Measurements from ENCODE around the gene FTCD.

The FTCD gene

GRCh38 chr21:46126309-46127238 lies 28.8 kb downstream of the FTCD start:
- Histone ChIP-seq H3K79me1 (ENCODE audit: low read length) (no peaks in the 10 kb centered on the region), H3K9me3 (ENCODE audit: insufficient read depth, low read depth, low read length) (peaks cover 6% of the 10 kb centered on the region), H2BK12ac (ENCODE audit: low read length) (no peak overlapping the region), H3K27me3 (ENCODE audit: insufficient read depth, low read length) (no peaks in the 10 kb centered on the region), H4K12ac (ENCODE audit: low read depth, low read length) (no peak overlapping the region), H3K79me2 (ENCODE audit: control insufficient read depth, insufficient read depth, low read length, poor library complexity) (no peaks in the 10 kb centered on the region), H4K91ac (ENCODE audit: low read depth, low read length) (no peak overlapping the region), H3K27ac (ENCODE audit: low read depth, low read length) (no peak overlapping the region), H3K9ac (ENCODE audit: low read length) (no peak overlapping the region), H3K4me3 (ENCODE audit: low read depth, low read length) (no peak overlapping the region), H3K23ac (ENCODE audit: low read length) (no peak overlapping the region), H4K8ac (ENCODE audit: low read depth, low read length) (no peak overlapping the region), H3K18ac (ENCODE audit: low read length) (no peak overlapping the region), H3K36me3 (ENCODE audit: control insufficient read depth in 1 of 2, insufficient read depth in 2 of 2, low read length in 2 of 2) (peaks cover 26 to 28% of the 10 kb centered on the region in 2 experiments), H3K14ac (ENCODE audit: low read length) (no peak overlapping the region), H2BK120ac (ENCODE audit: insufficient read depth, low read length, poor library complexity) (no peak overlapping the region), H2AFZ (ENCODE audit: insufficient read depth, low read length, poor library complexity) (no peak overlapping the region), H2AK5ac (ENCODE audit: low read length) (no peak overlapping the region), H3K4me1 (ENCODE audit: control insufficient read depth in 1 of 2, insufficient read depth in 2 of 2, low read length in 2 of 2) (peaks cover 0 to 2% of the 10 kb centered on the region in 2 experiments), H3K4ac (ENCODE audit: low read depth, low read length) (no peak overlapping the region), H2BK5ac (ENCODE audit: low read depth, low read length, poor library complexity) (no peak overlapping the region), H3K4me2 (ENCODE audit: low read length) (no peak overlapping the region)
- DNase-seq: no peak
- WGBS (ENCODE audit: extremely low coverage, insufficient coverage, insufficient read length): no CpG with 5 or more reads among the region's 32 CpGs

GRCh38 chr21:46125846-46126301 lies 29.5 kb downstream of the FTCD start:
- no peak overlapping the region for H2BK120ac ChIP-seq (ENCODE audit: insufficient read depth, low read length, poor library complexity)
- H3K79me2 ChIP-seq (ENCODE audit: control insufficient read depth, insufficient read depth, low read length, poor library complexity): no peaks in the 10 kb centered on the region
- H2BK5ac ChIP-seq (ENCODE audit: low read depth, low read length, poor library complexity): no peak overlapping the region
- DNase-seq: no peak
- no peak overlapping the region for H3K18ac ChIP-seq (ENCODE audit: low read length)
- H3K9me3 ChIP-seq (ENCODE audit: insufficient read depth, low read depth, low read length): peaks cover 6% of the 10 kb centered on the region
- H3K14ac ChIP-seq (ENCODE audit: low read length): no peak overlapping the region
- H3K23ac ChIP-seq (ENCODE audit: low read length): no peak overlapping the region
- H3K79me1 ChIP-seq (ENCODE audit: low read length): no peaks in the 10 kb centered on the region
- WGBS (ENCODE audit: extremely low coverage, insufficient coverage, insufficient read length): no CpG with 5 or more reads among the region's 47 CpGs
- H2BK12ac ChIP-seq (ENCODE audit: low read length): no peak overlapping the region
- no peak overlapping the region for H2AFZ ChIP-seq (ENCODE audit: insufficient read depth, low read length, poor library complexity)
- H3K4ac ChIP-seq (ENCODE audit: low read depth, low read length): no peak overlapping the region
- H3K27me3 ChIP-seq (ENCODE audit: insufficient read depth, low read length): no peaks in the 10 kb centered on the region
- H4K91ac ChIP-seq (ENCODE audit: low read depth, low read length): no peak overlapping the region
- H3K27ac ChIP-seq (ENCODE audit: low read depth, low read length): no peak overlapping the region
- peaks cover 32 to 34% of the 10 kb centered on the region in 2 experiments for H3K36me3 ChIP-seq (ENCODE audit: control insufficient read depth in 1 of 2, insufficient read depth in 2 of 2, low read length in 2 of 2)
- no peak overlapping the region for H3K4me2 ChIP-seq (ENCODE audit: low read length)
- no peak overlapping the region for H2AK5ac ChIP-seq (ENCODE audit: low read length)
- H3K4me1 ChIP-seq (ENCODE audit: control insufficient read depth in 1 of 2, insufficient read depth in 2 of 2, low read length in 2 of 2): peaks cover 0 to 2% of the 10 kb centered on the region in 2 experiments
- H3K9ac ChIP-seq (ENCODE audit: low read length): no peak overlapping the region
- H4K12ac ChIP-seq (ENCODE audit: low read depth, low read length): no peak overlapping the region
- no peak overlapping the region for H4K8ac ChIP-seq (ENCODE audit: low read depth, low read length)
- H3K4me3 ChIP-seq (ENCODE audit: low read depth, low read length): no peak overlapping the region

GRCh38 chr21:46124926-46125845 lies 30.2 kb downstream of the FTCD start:
- H2BK120ac ChIP-seq (ENCODE audit: insufficient read depth, low read length, poor library complexity): no peak overlapping the region
- H4K12ac ChIP-seq (ENCODE audit: low read depth, low read length): no peak overlapping the region
- H3K23ac ChIP-seq (ENCODE audit: low read length): no peak overlapping the region
- no peak overlapping the region for H3K9ac ChIP-seq (ENCODE audit: low read length)
- no peak overlapping the region for H4K8ac ChIP-seq (ENCODE audit: low read depth, low read length)
- peaks cover 0 to 2% of the 10 kb centered on the region in 2 experiments for H3K4me1 ChIP-seq (ENCODE audit: control insufficient read depth in 1 of 2, insufficient read depth in 2 of 2, low read length in 2 of 2)
- H3K79me1 ChIP-seq (ENCODE audit: low read length): no peaks in the 10 kb centered on the region
- no peak overlapping the region for H2BK12ac ChIP-seq (ENCODE audit: low read length)
- no peak overlapping the region for H2BK5ac ChIP-seq (ENCODE audit: low read depth, low read length, poor library complexity)
- DNase-seq: no peak
- H3K9me3 ChIP-seq (ENCODE audit: insufficient read depth, low read depth, low read length): peaks cover 6% of the 10 kb centered on the region
- no peak overlapping the region for H4K91ac ChIP-seq (ENCODE audit: low read depth, low read length)
- no peak overlapping the region for H3K18ac ChIP-seq (ENCODE audit: low read length)
- H3K27ac ChIP-seq (ENCODE audit: low read depth, low read length): no peak overlapping the region
- H3K79me2 ChIP-seq (ENCODE audit: control insufficient read depth, insufficient read depth, low read length, poor library complexity): no peaks in the 10 kb centered on the region
- no peak overlapping the region for H3K4me2 ChIP-seq (ENCODE audit: low read length)
- no CpG with 5 or more reads among the region's 49 CpGs for WGBS (ENCODE audit: extremely low coverage, insufficient coverage, insufficient read length)
- no peak overlapping the region for H3K4ac ChIP-seq (ENCODE audit: low read depth, low read length)
- peaks cover 35% of the 10 kb centered on the region in 2 experiments for H3K36me3 ChIP-seq (ENCODE audit: control insufficient read depth in 1 of 2, insufficient read depth in 2 of 2, low read length in 2 of 2)
- no peak overlapping the region for H2AFZ ChIP-seq (ENCODE audit: insufficient read depth, low read length, poor library complexity)
- H3K14ac ChIP-seq (ENCODE audit: low read length): no peak overlapping the region
- H3K27me3 ChIP-seq (ENCODE audit: insufficient read depth, low read length): no peaks in the 10 kb centered on the region
- H3K4me3 ChIP-seq (ENCODE audit: low read depth, low read length): no peak overlapping the region
- no peak overlapping the region for H2AK5ac ChIP-seq (ENCODE audit: low read length)

DNA sequence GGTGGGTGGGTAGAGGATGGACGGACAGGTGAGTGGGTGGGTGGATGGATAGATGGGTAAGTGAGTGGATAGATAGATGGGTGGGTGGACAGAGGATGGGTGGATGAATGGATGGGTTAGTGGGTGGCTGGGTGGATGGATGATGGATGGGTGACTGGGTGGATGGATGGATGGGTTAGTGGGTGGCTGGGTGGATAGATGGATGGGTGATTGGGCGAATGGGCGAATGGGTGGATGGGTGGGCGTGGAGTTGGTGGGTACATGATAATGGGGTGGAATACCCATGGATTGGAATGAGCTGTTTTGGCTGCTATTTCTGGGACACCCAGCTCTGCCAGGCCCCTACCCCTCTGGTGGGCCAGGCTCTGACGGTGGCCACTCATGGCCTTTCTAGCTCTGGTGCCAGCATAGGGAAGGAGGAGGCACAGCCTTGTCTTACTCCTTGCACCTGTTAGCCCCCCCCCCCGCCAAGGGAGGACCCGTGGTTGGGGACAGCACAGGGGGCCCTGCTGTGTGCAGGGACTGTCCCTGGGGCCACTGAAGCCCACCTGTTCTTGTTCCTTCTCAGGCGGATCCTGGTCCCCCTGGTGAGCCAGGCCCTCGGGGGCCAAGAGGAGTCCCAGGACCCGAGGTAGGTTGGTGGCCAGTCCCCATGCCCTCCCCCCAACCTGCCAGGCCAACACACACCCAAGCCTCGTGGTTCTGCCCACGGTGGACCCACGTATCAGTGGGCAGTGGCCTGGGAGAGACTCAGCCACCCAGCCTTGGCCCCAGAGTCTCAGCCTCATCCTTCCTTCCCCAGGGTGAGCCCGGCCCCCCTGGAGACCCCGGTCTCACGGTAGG lies 31.1 kb downstream of the FTCD start:
- H3K36me3 ChIP-seq (ENCODE audit: control insufficient read depth in 1 of 2, insufficient read depth in 2 of 2, low read length in 2 of 2): peaks cover 39 to 41% of the 10 kb centered on the region in 2 experiments
- no peak overlapping the region for H2AK5ac ChIP-seq (ENCODE audit: low read length)
- H3K23ac ChIP-seq (ENCODE audit: low read length): no peak overlapping the region
- WGBS (ENCODE audit: extremely low coverage, insufficient coverage, insufficient read length): 100% methylated on average over 3 of the region's 16 CpGs
- no peak overlapping the region for H2AFZ ChIP-seq (ENCODE audit: insufficient read depth, low read length, poor library complexity)
- no peak overlapping the region for H4K8ac ChIP-seq (ENCODE audit: low read depth, low read length)
- H4K12ac ChIP-seq (ENCODE audit: low read depth, low read length): no peak overlapping the region
- no peak overlapping the region for H4K91ac ChIP-seq (ENCODE audit: low read depth, low read length)
- no peak overlapping the region for H2BK12ac ChIP-seq (ENCODE audit: low read length)
- H3K14ac ChIP-seq (ENCODE audit: low read length): no peak overlapping the region
- H3K4me2 ChIP-seq (ENCODE audit: low read length): no peak overlapping the region
- no peaks in the 10 kb centered on the region for H3K27me3 ChIP-seq (ENCODE audit: insufficient read depth, low read length)
- peaks cover 0 to 2% of the 10 kb centered on the region in 2 experiments for H3K4me1 ChIP-seq (ENCODE audit: control insufficient read depth in 1 of 2, insufficient read depth in 2 of 2, low read length in 2 of 2)
- no peak overlapping the region for H3K9ac ChIP-seq (ENCODE audit: low read length)
- no peak overlapping the region for H3K27ac ChIP-seq (ENCODE audit: low read depth, low read length)
- no peaks in the 10 kb centered on the region for H3K79me2 ChIP-seq (ENCODE audit: control insufficient read depth, insufficient read depth, low read length, poor library complexity)
- no peak overlapping the region for H3K4me3 ChIP-seq (ENCODE audit: low read depth, low read length)
- H2BK5ac ChIP-seq (ENCODE audit: low read depth, low read length, poor library complexity): no peak overlapping the region
- no peak overlapping the region for H3K4ac ChIP-seq (ENCODE audit: low read depth, low read length)
- H3K18ac ChIP-seq (ENCODE audit: low read length): no peak overlapping the region
- H3K79me1 ChIP-seq (ENCODE audit: low read length): no peaks in the 10 kb centered on the region
- DNase-seq: no peak
- no peak overlapping the region for H2BK120ac ChIP-seq (ENCODE audit: insufficient read depth, low read length, poor library complexity)
- peaks cover 6% of the 10 kb centered on the region for H3K9me3 ChIP-seq (ENCODE audit: insufficient read depth, low read depth, low read length)
